NCI-H526 (cell line): ENCODE results near the gene ACBD5.
"Not testable (repeated sequence)": the region's sequence is repeated elsewhere in the genome, so short reads cannot be mapped to it uniquely, and the experiment has no call there.

ENCODE experiments used
- DNase-seq, 2 experiments: peaks; one replicate each; lab custom pipeline; 2025; lab: John Stamatoyannopoulos, UW

Gene ACBD5

GRCh38 chr10:27241010-27241651 is 534 bp upstream of the ACBD5 start:
- DNase-seq, result peak in 1 of 2 experiments; percentile 40

GRCh38 chr10:27237531-27237930 is 3.1 kb downstream of the ACBD5 start:
- not testable (repeated sequence) for DNase-seq

GRCh38 chr10:27236589-27237128 is 3.9 kb downstream of the ACBD5 start:
- not testable (repeated sequence) for DNase-seq

- DNase-seq, result no peak
Observed at GRCh38 chr10:27235706-27236105, 4.9 kb downstream of the ACBD5 start.

- no peak for DNase-seq
Observed at GRCh38 chr10:27230022-27230421, 10.6 kb downstream of the ACBD5 start.

- DNase-seq, result no peak
Observed at GRCh38 chr10:27225642-27226257, 14.8 kb downstream of the ACBD5 start.

- DNase-seq, result no peak
Observed at GRCh38 chr10:27225011-27225590, 15.5 kb downstream of the ACBD5 start.

- DNase-seq, result peak in 1 of 2 experiments; percentile 30
Observed at GRCh38 chr10:27223964-27224363, 16.6 kb downstream of the ACBD5 start.

- no peak for DNase-seq
Observed at GRCh38 chr10:27207350-27207749, 33.2 kb downstream of the ACBD5 start.

- DNase-seq, result no peak
Observed at GRCh38 chr10:27203806-27204205, 36.8 kb downstream of the ACBD5 start.

GRCh38 chr10:27197980-27198620 is 42.5 kb downstream of the ACBD5 start:
- DNase-seq, result no peak

GRCh38 chr10:27192284-27192683 is 48.3 kb downstream of the ACBD5 start:
- DNase-seq, result no peak

- no peak for DNase-seq
Observed at GRCh38 chr10:27190508-27190907, 50.1 kb downstream of the ACBD5 start.

- no peak for DNase-seq
Observed at GRCh38 chr10:27188897-27189296, 51.7 kb downstream of the ACBD5 start.

- DNase-seq, result no peak
Observed at GRCh38 chr10:27188259-27188658, 52.3 kb downstream of the ACBD5 start.

- DNase-seq, result no peak
Observed at GRCh38 chr10:27169849-27170248, 70.7 kb downstream of the ACBD5 start.

GRCh38 chr10:27158421-27158820 is 82.2 kb downstream of the ACBD5 start:
- no peak for DNase-seq

- DNase-seq, result peak in 1 of 2 experiments; percentile 0
Observed at GRCh38 chr10:27157150-27157549, 83.4 kb downstream of the ACBD5 start.

- DNase-seq, result not testable (repeated sequence)
Observed at GRCh38 chr10:27156566-27156965, 84.0 kb downstream of the ACBD5 start.

- peak; percentile 76 to 80 for DNase-seq
Observed at GRCh38 chr10:27155066-27155754, 85.4 kb downstream of the ACBD5 start, which contains the start of gene MASTL. TSS of gene MASTL (plus strand) at chr10:27155352. CDS start at chr10:27155427, 75 bp downstream.

GRCh38 chr10:27153845-27154193 is 86.8 kb downstream of the ACBD5 start:
- DNase-seq, result peak; percentile 18 to 50

- no peak for DNase-seq
Observed at GRCh38 chr10:27153329-27153728, 87.3 kb downstream of the ACBD5 start.
